Fibroblast of skin of left biceps (primary cell): ENCODE results near the gene DAB1.

Source experiments
- DNase-seq, 2 experiments: peaks; one replicate each; pipeline ENCODE4 v3.0.0-alpha.2; 2013; ENCODE audit warnings: low read depth in 2 of 2

Gene DAB1

DNA sequence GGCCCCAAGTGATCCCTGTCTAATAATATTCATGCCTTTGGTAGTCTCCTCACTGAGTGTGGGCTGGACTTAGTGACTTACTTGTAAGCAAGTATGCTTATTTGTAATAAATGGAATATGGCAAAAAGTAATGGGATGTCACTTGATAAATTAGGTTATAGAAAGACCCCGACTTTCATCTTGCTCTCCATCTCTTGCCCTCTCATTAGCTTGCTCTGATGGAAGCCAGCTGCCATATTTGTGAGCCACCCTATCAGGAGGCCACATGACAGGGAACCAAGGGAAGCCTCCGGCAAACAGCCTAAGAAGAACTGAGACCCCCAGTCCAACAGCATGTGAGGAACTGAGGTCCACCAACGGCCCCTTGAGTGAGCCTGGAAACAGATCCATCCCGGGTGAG, 107.0 kb downstream of the DAB1 start:
- no peak for DNase-seq

DNA sequence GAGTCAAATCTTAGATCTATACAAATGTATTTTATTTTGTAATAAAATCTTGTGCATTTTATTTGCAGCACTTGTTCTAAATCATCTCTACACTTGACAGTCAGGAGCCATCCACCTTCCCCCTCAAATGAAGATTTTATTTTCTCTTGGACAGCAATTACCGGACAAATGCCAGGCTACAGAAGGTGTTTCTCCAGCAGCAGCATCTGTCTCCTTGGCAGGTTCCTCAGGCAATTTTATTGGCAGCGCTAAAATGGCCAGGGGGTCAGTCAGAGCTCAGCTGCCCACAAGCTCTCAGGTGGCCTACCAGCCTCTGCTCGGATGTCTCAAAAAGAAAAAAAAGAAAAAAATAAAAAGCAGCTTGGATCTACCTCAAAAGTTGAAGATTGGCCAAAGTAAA, 107.6 kb downstream of the DAB1 start:
- DNase-seq, result no peak

DNA sequence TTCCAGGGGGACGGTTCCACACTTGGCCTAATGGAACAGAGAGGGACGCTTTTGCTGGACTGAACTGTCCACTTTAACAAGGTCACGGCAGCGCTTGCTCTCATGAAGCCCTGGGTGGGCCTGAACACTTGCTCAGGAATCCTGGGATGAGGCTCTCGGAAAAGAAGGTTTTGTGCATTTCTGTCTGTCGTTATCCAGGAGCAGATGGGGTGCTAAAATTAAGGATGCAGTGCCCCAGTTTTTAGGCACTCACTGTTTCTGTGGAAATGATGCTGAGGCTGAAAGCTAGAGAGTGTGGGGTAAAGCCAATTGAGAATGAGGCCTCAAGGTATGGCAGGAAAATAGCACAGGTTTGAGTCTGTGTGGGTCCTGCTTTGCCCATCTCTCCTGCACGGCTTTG, 111.0 kb downstream of the DAB1 start:
- DNase-seq, result no peak

DNA sequence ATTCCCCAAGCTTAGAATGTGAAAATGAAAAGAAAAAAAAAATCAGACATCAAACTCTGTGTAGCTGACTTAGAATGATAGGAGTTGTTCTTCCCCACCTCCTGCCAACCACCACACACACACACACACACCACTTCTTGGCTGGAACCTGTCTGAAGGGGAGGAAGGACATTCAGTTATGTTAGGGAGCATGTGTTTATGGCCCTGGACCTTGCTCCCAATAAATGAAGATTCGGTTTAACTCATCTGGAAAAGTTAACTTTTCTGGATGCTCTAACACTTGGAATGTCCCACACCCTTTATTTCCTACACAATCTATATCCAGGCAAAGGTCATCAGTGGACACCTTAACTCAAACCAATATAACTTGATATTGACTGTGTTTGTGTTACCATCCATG, 112.4 kb downstream of the DAB1 start:
- no peak for DNase-seq

DNA sequence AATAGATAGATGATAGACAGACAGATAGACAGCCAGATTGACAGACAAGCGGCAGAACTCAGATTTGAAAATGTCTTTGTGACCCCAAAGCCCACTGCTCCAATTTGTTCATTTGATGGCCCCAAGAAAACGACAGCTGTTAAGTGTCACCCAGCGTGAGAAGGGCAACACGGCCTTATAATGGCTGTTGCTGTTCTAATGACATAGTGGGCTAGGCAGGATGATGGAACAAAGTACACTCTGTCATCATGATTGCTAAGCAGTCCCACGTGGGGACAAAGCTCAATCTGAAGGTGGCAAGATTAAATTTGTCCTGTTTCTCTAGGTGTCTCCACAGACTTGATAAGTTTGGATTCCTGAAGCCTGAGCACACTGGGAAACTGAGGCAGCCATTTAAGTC, 112.9 kb downstream of the DAB1 start:
- no peak for DNase-seq

DNA sequence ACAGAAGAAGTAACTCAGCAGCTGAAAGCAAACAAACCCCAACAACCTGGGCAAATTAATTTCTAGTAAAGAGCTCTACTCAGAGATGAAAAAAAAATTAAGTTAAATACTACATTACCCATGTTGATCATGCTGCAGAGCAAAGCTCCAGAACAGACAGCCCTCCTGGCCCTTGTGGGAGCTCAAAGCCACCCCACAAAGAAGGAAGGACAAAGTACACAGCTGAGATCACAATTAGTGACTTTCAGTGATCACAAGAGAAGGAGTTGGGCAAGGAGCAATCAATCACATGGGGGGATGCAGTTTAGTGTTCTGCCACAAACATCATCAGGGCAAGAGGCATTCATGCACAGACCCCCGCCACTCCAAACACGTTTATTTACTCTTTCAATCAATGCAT, 114.2 kb downstream of the DAB1 start:
- no peak for DNase-seq

DNA sequence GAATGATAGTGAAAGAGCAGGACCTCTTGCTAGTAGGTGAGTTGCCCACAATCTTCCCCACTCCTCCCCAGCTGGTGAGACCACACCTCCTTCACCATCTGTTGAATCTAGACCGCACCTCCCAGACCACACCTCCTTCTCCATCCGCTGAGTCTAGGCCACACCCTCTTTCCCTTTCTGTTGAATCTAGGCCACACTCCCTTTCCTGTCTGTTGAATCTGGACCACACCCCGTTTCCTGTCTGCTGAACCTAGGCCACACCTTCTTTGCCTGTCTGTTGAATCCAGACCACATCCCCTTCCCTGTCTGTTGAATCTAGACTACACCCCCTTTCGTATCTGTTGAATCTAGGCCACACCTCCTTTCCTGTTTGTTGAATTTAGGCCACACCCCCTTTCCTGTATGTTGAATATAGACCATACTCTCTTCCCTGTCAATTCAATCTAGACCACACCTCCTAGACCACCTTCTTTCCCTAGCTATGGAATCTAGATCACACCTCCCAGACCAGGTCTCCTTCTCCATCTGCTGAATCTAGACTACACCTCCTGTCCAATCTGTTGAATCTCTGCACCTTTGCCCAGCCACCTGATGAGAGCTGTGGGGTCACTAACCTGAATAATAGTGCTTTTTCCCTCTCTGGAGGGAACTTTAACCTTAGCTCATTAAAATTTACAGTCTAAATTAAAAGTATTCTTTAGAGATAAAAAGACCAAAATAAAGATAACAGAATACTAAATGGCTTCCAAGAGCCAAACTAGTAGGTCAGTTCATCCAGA, 116.3 kb downstream of the DAB1 start:
- no peak for DNase-seq

DNA sequence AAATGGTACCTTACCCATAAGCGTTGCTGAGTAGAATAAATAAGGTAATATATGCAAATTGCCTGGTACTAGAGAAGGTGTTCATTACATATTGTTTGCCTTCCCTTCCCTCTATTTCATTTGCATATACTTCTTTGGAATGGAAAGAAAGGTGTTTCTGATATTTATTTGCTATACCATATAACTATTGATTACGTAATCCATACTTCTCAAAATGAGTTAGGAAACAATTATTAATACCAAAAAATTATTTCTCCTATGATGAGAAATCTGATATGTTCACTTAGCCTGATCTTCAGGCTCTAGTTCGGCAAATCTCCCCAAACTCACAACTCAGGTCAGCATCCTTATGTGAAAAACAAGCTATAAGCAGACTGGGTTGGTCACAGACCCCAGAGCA, 119.3 kb downstream of the DAB1 start:
- no peak for DNase-seq

DNA sequence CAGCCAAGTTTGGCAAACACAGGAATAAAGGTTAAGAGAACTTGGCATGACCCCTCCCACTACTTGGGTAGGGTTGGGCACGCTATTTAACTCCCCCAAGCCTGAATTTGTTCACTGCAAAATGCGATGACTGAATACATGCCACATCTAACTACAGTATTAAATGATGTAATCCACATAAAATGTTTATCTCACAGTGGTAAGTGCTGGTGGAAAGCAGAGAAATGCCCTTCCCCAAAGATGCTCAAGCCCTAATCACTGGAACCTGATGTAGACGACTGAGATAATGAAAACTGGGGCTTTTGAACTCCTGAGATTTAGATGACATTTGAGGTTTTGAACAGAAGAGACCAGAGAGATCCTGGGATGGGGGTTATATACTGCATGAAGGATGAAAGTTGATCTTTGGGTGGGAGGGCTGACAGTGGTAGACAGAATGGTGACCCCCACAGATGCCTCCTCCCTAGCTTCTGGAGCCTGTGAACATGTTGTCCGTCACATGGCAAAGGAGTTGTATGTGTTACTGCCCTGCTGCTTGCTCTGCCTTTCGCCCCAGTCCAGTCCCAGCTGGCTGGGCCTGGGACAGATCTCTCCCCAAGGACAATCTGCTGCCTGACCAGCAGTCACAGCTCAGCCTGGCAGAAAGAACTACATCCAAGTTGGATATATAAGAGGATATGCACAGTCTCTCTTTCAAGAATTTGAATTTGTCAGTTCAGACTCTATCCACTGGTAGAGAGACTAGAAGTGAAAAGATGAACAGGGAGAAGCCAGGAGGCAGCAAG, 120.9 kb downstream of the DAB1 start:
- DNase-seq, result no peak

DNA sequence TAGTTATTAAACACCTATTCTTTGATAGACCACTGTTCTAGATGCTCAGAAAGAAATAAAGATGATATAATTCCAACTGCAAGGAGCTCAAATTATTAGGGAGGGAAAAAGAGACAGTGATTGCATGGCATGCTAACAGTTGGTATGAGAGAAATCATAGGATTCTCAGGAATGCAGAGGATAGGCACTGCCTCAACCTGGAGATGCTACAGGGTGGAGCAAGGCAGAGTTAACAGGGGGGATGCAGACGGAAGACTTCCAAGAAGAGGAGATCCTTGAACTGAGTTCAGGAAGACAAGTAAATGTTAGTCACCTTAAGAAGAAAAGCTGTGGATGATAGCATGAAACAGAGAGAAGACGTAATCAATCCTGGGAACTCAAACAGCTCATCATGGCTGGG, 123.7 kb downstream of the DAB1 start:
- no peak for DNase-seq

DNA sequence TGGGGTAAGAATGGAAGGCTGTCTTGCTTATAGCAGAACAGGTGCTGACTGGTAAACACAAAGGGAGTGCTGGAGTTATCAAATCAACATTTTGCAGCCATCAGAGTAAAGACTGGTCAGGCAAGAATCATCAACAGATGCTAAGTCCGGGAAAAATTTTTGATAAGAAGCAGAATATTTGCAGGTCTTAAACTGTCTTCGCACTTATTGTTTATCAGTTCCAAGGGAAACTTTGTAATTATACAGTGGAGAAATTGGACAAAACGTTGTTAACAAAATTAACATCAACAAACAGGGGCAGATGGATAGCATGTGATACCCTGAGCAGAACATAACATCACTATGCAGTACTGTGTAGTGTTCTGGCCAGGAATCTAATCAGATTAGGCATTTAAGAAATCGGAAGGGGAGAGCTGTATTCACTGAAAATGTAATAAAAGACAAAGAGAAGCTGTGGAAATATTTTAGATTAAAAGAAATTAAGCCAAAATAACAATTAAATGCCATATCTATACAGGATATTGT, 127.1 kb downstream of the DAB1 start:
- no peak for DNase-seq

DNA sequence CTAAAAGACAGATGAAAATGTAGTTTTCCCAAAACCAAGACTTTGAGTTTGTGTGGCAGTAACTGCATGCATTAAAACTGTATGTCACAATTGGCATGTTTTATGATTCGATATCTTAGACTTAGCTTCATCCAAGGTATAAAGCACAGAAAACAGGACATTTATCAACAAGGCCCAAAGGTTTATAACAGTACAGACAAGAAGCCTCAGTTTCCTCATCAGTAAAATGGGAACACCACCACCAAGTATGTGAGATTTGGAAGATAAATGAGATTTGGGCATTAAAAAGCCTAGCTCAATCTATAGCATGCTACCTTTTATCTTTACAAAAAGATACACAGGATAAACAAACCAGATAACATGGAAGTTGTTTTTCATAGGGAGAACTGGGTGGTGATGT, 128.5 kb downstream of the DAB1 start:
- DNase-seq, result no peak

DNA sequence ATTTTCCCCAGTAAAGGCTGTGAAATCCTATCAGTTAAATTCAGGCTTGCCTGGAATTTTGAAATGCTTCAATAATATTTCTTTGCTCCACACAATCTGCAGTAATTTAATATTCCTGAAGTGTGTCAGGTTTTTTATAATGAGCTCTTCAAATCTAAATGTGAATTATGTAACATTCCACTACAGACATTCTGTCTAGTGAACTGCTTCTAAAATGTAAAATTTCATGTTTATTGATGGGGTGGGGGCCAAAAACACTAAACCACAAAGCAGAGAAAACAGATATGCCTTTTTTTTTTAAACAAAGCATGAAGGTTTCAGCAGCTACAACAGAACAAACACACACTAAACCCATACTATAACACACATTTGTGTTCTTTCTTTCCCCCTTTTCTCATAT, 129.7 kb downstream of the DAB1 start:
- DNase-seq, result no peak

DNA sequence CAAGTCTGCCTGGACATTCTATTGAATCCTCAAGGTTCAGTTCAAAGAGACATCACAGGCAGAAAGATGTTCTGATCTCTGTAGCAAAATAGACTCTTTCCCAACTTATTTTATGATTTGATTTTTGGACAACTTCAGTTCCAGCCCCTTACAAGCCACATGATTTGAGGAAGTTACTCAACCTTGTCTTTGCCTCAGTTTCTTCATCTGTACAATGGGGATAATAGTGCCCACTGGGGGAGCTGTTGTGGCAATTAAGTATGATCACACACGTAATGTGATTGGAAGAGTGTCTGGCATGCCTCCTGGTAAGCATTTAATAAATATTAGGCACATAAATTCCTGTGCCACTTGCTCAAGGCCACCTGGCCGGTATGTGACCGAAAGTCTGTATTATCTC, 130.6 kb downstream of the DAB1 start:
- DNase-seq, result no peak

DNA sequence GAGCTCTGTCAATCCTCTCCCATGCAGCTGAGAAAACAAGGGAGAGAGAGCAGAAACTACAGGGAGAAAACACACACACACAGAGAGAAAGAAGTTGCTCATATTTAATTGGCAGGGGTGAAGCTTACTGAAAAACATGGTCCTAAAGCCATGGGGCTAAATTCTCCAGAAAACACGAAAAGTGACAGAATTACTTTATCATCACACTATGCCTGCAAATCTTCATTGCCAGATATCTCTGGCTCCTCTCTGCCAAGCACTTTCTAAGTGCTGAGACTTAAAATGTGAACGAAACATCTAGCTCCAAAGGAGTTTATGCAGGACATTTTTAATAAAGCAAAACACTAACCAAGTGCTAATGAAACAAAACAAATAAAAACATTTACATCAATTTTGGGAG, 134.1 kb downstream of the DAB1 start:
- DNase-seq, result no peak

DNA sequence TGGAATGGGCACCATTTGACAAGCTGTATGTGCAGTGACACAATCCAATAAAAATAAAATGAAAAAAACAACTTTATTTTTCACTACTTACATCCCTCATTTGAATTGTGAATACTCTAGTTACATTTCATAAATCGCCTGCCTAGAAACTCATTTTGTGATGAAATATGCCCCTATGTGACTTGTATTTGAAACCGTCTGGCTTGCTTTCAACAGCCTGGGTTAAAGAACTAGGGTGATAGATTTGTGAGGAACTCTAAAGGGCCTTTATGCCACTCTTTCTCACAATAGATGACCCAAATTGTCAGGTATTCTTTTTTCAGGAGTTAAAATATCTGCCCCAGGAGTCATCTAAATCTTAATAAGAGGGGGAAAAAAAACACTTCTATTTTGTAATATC, 137.9 kb downstream of the DAB1 start:
- no peak for DNase-seq

DNA sequence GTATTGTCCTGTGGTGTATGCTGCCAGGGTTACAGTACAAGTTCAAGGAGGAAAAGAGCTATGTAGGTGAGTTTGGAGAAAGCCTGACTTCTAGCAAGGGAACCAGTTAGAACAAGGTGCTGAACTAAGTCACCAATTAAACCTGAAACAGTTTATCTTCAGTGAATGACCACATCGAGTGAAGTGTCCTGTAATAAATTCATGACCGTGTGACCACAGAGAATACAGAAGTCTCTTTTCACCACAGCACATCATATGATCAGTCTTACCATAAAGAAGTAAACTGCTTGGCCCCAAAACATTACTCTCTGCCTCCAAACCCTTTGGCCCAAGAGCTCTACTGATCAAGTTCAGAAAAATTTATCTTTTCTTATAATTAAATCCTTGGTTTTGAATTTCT, 141.4 kb downstream of the DAB1 start:
- DNase-seq, result no peak

DNA sequence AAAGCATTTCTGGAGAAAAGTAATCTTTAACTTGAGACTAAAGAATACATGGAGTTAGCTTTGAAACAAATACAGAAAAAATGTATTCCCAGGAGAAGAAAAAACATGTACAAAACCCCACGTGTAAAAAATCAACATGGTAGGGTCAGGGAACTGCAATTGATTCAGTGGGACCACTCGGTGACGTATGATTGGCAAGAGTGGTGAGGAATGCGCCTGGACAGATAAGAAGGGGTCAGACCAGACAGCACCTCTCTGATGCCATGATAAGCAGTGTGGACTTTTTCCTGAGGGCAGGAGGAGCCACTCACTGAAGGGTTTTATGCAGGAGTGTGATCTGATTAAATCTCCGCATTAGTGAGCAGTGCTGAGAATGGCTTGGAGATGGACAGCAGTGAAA, 142.5 kb downstream of the DAB1 start:
- DNase-seq, result no peak

DNA sequence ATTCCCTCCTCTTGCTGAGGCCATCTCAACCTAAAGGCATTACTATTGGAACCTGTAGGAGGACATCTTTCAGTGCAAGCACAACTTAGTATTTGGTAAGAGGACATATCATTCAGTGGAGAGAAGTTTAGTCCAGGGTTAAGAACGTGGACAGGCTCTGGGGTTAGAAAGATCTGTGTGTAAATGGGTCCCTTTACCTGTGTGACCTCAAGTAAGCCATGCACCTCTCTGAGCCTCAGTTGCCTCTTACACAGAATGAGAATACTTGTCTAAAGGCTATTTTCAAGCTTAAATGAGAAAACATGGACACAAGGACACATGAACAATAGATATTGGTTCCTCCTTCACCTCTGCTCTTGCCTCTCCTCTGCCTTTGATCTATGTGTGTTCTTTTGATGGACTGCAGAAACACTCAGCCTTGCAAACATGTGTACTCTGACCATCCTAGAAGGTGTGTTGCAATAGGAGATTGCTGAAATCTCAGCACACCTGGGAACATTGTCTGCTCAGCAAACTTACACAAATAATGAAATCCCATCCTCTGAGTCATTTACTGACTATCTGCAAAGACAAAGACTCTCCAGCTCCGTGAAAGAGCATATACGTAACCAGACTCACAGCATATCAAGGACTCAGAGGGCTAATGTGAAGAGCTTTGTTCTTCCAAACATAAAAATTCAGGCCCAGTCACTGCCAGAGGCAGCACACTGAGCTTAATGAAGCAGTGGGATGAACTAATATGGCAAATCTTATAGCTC, 143.8 kb downstream of the DAB1 start:
- DNase-seq, result no peak

DNA sequence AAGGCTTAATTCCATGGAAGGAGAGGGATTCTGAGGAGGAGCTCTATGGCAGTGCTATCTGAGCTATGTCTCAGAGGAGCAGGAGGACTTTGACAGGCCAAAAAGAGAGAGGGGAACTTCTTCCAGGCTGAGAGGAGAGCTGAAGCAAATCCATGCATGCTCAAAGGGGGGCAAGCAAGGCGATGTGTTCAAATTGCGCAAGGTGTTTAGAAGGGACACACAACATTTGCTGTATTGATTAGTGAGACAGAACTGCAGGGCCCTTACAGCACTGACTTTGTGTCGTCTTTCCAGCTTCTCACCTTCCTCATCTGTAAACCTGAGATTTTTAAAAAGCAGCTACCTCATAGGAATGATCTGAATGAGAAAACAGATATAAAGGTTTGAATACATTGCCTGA, 145.3 kb downstream of the DAB1 start:
- DNase-seq, result no peak

DNA sequence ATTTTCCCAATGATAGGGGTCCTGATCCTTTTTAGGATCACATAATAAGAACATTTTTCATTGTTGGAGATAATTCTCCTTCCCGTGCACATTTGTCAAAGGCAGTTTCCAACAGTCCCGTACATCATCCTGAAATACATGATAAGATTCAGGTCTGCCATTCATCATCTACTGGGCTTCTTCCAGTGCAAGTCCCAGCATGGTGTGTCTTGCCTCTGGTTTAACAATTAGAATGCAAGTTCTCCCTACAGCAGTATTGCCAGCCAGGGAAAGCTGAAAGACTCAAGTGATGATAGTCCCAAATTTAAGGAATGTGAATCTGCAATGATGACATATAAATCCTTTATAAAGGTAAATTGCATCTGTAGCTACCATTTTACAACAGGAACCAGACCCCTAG, 146.2 kb downstream of the DAB1 start:
- DNase-seq, result no peak

DNA sequence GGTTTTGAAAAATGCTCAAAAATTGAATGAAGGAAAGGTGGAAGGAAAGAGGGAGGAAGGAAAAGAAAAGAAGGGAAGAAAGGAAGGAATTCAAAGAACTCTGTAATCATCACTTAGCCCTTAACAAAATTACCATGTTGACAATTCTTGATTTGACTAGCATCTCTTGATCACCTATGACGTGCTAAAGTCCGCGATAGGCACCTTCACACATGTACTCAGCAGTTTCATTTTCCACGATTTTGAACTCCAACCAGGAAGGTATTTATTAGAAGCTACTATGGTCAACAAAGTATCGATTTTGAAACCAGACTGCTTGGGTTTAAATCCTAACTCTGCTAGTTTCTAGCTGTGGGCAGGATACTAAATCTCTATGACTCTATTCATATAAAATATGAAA, 146.9 kb downstream of the DAB1 start:
- no peak for DNase-seq

DNA sequence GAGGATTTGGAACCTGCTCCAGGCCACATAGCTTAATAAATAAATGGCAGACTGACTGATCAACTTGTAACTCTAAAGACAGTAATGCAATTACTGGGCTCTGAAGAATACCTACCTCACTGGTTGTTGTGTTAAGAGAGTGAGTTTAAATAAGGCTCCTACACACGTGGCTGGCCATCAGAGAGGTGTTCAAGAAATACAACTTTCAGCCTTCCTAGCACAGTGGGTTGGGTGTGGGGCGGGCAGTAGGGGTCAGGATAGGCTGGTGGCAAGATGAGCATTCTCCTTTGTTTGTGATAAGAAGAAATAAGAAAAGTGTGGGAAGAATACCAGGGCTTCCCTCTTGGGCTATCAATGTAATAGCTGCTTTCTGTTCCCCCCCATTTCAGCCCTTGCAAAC, 151.3 kb downstream of the DAB1 start:
- no peak for DNase-seq
